ENCODE measurements around the gene RALGPS2.

Gene RALGPS2

DNA sequence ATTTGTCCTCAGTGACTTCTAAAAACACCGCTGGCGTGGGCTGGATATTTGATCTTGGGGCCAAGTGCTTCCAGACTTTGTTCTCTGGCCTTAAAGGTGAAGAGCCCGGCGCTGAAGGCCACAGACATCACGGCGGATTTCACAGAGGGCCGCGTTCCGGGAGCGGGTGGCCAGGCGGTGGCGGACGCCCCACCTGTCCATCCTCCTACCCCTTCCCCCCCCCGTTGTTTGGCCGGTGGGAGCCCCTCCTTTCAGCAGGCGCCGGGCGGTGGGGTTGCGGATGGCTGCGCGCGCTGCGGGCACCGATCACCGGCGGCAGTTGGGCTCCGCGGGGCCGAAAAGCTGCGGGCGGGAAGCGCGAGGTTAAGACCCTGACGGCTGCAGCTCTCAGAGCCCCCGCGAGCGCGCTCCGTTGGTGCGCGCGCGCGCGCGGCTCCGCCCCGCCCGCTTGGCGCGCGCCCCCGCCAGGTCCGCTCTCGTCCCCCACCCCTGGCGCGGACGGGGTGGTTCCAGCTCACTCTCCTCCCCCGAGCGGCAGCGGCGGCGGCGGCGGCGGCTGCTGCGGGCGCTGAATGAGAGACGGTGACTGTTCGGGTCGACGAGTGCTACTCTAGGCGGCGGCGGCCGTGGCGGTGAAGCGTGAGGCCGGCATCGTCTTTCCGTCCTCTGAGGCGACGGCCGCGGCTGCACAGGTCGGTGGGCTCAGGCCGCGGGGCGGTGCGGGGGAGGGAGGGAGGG is at the start of gene RALGPS2:
Gene RALGPS2 (plus strand): TSS at position 517 of the 738 bp plus-strand sequence. CDS start 51,521 bp downstream, outside the sequence.
- DNase-seq (ENCODE audit: extremely low read depth in 1 of 2, low read depth in 1 of 2) = peak in 1 of 2 donors; percentile 48

GRCh38 chr1:178679237-178679636 is 45.8 kb upstream of the RALGPS2 start:
- no peak for DNase-seq (ENCODE audit: extremely low read depth in 1 of 2, low read depth in 1 of 2)

DNA sequence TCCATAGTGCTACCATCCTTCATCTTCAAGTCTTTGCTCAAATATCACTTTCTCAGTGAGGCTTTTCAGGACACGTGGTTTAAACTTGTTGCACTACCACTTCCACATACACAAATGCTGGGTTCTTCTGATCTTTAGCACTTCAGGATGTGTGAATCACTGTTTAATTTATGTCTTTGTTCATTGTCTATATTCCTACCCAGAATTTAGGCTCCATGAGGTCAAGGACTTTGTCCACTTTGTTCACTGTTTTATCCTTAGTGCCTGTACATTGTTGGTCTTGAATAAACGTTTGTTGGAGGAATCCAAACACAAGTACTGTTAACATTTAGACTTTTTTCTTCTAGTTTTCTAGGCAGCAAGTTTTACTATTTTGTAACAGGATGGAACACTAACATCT is 42.6 kb upstream of the RALGPS2 start:
- no peak for DNase-seq (ENCODE audit: extremely low read depth in 1 of 2, low read depth in 1 of 2)

- DNase-seq (ENCODE audit: extremely low read depth in 1 of 2, low read depth in 1 of 2) = no peak
Observed at GRCh38 chr1:178682886-178683285, 42.2 kb upstream of the RALGPS2 start.

GRCh38 chr1:178683291-178683690 is 41.8 kb upstream of the RALGPS2 start:
- no peak for DNase-seq (ENCODE audit: extremely low read depth in 1 of 2, low read depth in 1 of 2)

DNA sequence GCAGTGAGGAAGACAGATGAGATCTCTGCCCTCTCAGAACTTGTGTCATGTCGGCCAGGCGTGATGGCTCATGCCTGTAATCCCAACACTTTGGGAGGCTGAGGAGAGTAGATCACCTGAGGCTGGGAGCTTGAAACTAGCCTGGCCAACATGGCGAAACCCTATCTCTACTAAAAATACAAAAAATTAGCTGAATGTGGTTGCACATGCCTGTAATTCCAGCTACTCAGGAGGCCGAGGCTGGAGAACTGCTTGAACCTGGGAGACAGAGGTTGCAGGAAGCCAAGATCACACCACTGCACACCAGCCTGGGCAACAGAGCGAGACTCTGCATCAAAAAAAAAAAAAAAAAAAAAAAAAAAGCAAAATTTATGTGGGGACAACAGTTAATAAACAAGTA is 40.9 kb upstream of the RALGPS2 start:
- no peak for DNase-seq (ENCODE audit: extremely low read depth in 1 of 2, low read depth in 1 of 2)

GRCh38 chr1:178684542-178685000 is 40.5 kb upstream of the RALGPS2 start:
- no peak for DNase-seq (ENCODE audit: extremely low read depth in 1 of 2, low read depth in 1 of 2)

GRCh38 chr1:178686407-178686806 is 38.6 kb upstream of the RALGPS2 start:
- no peak for DNase-seq (ENCODE audit: extremely low read depth in 1 of 2, low read depth in 1 of 2)

DNA sequence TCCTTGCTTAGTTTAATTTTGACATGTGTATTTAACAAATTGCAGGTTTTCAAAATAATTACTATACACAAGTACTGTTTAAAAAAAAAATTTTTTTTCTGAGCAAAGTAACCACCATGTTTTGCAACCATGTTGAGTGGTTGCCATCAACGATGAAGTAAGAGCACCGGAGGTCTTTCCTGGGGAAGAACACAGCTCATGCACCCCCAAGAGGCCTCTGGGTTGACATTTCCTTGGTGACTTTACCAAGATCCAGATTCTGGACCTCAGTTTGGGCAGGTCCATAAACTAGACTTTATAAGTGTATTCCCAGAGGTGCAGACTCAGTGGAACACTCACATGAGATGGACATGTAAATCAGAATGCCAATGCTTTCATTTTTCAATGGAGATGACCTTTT is 36.8 kb upstream of the RALGPS2 start:
- DNase-seq (ENCODE audit: extremely low read depth in 1 of 2, low read depth in 1 of 2) = no peak

GRCh38 chr1:178689769-178690168 is 35.3 kb upstream of the RALGPS2 start:
- no peak for DNase-seq (ENCODE audit: extremely low read depth in 1 of 2, low read depth in 1 of 2)

- no peak for DNase-seq (ENCODE audit: extremely low read depth in 1 of 2, low read depth in 1 of 2)
Observed at GRCh38 chr1:178690496-178690895, 34.5 kb upstream of the RALGPS2 start.

DNA sequence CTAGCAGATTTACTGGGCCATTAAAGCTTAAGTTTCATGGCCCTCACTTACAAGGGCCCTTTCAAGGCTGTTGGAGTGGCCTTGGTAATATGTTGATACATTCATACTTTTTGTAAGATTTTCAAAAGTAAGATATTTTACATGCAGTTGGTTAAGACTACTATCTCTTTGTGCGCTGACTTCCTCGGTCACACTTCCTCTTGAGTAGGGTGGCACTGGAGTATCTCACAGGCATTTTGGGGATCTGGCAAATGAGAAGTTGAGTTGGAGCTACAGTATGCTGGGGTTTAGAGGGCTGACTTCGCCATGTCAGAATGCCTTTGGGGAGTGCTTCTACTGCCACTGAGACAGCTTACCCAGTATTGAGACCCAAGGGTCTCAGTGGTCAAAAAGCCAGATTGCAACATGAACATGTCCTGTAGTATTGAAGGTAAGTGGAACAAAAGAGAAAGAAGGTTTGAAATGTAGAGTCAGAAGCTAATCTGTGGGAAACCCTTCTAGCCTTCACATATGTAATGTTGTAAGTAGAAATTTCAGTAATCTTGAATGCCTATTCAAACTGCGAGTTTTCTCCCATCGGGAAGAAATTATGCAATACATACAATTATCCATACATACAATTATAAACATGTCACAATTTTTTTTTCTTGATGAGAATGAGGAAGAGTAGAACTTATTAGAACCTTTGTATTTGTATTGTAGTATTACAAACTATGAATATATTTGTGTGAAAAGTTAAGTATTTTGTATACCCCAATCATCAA is 32.3 kb upstream of the RALGPS2 start:
- no peak for DNase-seq (ENCODE audit: extremely low read depth in 1 of 2, low read depth in 1 of 2)

GRCh38 chr1:178693366-178693765 is 31.7 kb upstream of the RALGPS2 start:
- DNase-seq (ENCODE audit: extremely low read depth in 1 of 2, low read depth in 1 of 2) = no peak

DNA sequence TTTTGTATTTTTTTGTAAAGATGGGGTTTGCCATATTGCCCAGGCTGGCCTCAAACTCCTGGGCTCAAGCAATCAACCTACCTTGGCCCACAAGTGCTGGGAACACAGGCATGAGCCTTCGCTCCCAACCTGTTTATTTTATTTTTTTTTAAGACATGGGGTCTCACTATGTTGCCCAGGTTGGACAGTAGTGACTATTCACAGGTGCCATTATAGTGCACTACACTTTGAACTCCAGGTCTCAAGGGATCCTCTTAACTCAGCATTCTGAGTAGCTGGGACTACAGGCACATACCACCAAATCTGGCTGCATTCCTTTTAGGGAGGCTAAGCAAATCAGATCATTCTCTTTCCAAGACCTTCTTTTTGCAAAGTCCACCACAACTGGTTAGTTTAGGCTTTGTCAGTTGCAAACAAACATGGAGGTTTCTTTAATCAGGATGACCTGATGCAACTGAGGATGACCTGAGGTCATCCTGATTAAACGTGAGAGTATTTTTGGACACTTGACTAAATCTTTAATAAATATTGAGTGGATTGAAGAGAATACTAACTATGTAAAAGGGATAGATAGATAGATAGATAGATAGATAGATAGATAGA is 30.0 kb upstream of the RALGPS2 start:
- no peak for DNase-seq (ENCODE audit: extremely low read depth in 1 of 2, low read depth in 1 of 2)

- no peak for DNase-seq (ENCODE audit: extremely low read depth in 1 of 2, low read depth in 1 of 2)
Observed at GRCh38 chr1:178702146-178702545, 22.9 kb upstream of the RALGPS2 start.

DNA sequence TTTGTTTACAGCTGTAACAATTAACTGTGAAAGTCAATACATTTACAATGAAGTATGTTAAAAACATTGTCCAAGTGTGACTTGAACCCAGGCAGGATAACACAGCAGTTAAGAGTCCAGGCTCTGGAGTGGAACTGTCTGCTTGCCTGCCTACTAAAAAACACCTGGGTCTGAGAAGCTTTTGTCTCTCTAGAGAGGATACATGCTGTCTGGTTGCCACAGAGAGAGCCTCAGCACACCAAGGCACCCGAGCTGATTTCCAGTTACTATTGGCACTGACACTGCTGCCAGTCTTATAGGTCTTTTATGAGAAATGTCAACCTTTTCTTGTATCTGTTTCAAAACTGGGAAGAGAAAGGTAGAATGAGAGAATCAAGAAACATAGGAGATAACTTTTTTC is 20.2 kb upstream of the RALGPS2 start:
- DNase-seq (ENCODE audit: extremely low read depth in 1 of 2, low read depth in 1 of 2) = no peak

DNA sequence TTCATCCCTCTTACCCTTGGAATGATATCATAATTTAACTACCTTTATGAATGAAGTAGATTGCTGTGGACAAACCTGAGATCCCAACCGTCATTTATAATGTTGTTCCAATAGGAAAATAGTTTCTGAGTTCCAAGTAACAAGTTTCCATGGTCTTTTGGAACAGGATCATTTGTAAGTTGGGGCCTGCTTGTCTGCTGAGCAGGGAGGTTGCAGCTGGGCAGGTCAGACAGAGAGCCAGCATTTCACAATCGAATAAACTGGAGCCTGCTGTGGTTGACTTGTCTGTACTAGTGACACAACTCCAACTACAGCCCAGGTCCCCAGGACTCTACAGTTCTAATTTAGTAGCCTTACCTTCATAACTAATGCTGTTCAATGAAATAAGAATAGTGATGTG is 18.6 kb upstream of the RALGPS2 start:
- no peak for DNase-seq (ENCODE audit: extremely low read depth in 1 of 2, low read depth in 1 of 2)

- no peak for DNase-seq (ENCODE audit: extremely low read depth in 1 of 2, low read depth in 1 of 2)
Observed at GRCh38 chr1:178713259-178713658, 11.8 kb upstream of the RALGPS2 start.

DNA sequence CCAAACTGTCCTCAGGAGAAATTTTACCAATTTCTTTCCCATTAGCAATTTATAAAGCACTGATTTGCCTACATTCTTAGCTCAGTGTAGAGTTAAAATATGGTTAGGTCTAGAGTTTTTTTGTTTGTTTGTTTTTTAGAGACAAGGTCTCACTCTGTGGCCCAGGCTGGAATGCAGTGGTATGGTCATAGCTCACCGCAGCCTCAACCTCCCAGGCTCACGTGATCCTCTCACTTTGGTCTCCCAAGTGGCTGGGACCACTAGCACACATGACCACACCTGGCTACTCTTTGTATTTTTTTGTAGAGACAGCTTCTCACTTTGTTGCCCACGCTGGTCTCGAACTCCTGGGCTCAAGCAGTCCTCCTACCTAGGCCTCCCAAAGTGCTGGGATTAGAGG is 10.6 kb upstream of the RALGPS2 start:
- no peak for DNase-seq (ENCODE audit: extremely low read depth in 1 of 2, low read depth in 1 of 2)

DNA sequence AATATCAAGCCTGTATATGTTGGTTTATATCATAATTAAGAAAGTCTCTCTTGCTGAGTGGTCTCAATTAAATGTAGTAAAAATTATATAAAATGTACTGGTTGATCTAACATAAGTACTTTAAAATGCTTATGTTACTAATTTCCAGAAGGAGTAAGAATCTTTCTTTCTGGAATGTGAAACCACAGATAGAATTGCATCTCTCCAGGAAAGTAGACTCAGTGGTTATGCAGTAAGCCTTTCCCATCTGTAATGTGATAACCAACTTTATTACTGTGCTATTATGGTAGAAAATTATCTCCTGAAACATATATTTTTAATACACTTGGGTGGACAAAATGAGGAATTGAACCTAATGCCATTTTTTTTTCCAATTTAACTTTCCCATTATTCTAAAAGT is 8.9 kb upstream of the RALGPS2 start:
- no peak for DNase-seq (ENCODE audit: extremely low read depth in 1 of 2, low read depth in 1 of 2)

DNA sequence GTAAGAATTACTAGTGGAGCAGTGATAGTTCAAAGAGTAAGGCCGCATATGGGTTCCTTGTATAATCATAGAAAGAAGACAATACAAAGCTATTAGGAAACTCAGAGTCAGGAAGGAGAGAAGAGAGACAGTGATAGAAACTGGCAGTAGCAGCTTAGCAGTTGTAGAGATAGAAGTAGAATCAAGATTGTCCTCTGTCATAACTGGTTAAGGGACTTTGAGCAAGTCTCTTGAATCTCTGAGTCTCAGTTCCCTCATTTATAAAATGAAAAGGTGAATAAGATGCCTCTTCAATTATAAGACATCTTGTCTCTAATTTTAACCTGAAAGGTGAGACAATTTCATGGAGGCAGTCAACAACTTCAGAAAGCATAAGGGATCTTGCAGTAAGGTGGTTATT is 6.5 kb upstream of the RALGPS2 start:
- no peak for DNase-seq (ENCODE audit: extremely low read depth in 1 of 2, low read depth in 1 of 2)

- no peak for DNase-seq (ENCODE audit: extremely low read depth in 1 of 2, low read depth in 1 of 2)
Observed at GRCh38 chr1:178723546-178723945, 1.5 kb upstream of the RALGPS2 start.

All from activated CD8-positive, alpha-beta memory T cell treated with anti-CD3 and anti-CD28 coated beads for 1 hour (primary cell).